Activated CD4-positive, alpha-beta memory T cell treated with anti-CD3 and anti-CD28 coated beads, Interleukin-2, amount 10 ng/mL, durations not matched to agents 7 days and 5 days (primary cell): Measurements from ENCODE around the gene ERGIC1. TPM values are rescaled to one million over a fixed set of nuclear protein-coding genes. Genes with fewer than 3 reads are reported as not detected.
A peak's percentile ranks its signal among the peaks of the same experiment; 100 is the strongest.

Experiments used
- CTCF ChIA-PET: fragments of 350-600 bp; sonication (Branson Sonifier 250); formaldehyde crosslinking; loops from one replicate; lab custom pipeline; 2021; ENCODE audit warnings: antibody characterized with exemption, inconsistent platforms; lab: Charles Lee
- POLR2A ChIA-PET: fragments of 350-600 bp; sonication (Branson Sonifier 250); formaldehyde crosslinking; loops from one replicate; lab custom pipeline; 2021; ENCODE audit warnings: antibody characterized with exemption; lab: Charles Lee
- DNase-seq: peaks from one replicate; pipeline ENCODE4 v3.0.0-alpha.2; 2020
- H3K27ac Mint-ChIP-seq: one replicate; pipeline ENCODE4 v1.8.0; 2021; ENCODE audit warnings: mild to moderate bottlenecking, mixed read lengths
- H3K27me3 Mint-ChIP-seq: one replicate; pipeline ENCODE4 v1.8.0; 2021; ENCODE audit warnings: mixed read lengths
- H3K36me3 Mint-ChIP-seq: one replicate; pipeline ENCODE4 v1.8.0; 2021; ENCODE audit warnings: low read depth, mixed read lengths
- H3K4me1 Mint-ChIP-seq: one replicate; pipeline ENCODE4 v1.8.0; 2021; ENCODE audit warnings: mixed read lengths
- H3K4me3 Mint-ChIP-seq: one replicate; pipeline ENCODE4 v1.8.0; 2021; ENCODE audit warnings: mild to moderate bottlenecking, mixed read lengths
- H3K9me3 Mint-ChIP-seq: one replicate; pipeline ENCODE4 v1.8.0; 2021; ENCODE audit warnings: mixed read lengths
- total RNA-seq, 2 experiments: library from RNA; stranded (reverse); gene quantifications; one replicate each; pipeline ENCODE4 v1.2.3, GENCODE V29; 2021

The ERGIC1 gene
- total RNA-seq, 2 experiments from 2014 or later = 36.1 to 37.2 TPM

DNA sequence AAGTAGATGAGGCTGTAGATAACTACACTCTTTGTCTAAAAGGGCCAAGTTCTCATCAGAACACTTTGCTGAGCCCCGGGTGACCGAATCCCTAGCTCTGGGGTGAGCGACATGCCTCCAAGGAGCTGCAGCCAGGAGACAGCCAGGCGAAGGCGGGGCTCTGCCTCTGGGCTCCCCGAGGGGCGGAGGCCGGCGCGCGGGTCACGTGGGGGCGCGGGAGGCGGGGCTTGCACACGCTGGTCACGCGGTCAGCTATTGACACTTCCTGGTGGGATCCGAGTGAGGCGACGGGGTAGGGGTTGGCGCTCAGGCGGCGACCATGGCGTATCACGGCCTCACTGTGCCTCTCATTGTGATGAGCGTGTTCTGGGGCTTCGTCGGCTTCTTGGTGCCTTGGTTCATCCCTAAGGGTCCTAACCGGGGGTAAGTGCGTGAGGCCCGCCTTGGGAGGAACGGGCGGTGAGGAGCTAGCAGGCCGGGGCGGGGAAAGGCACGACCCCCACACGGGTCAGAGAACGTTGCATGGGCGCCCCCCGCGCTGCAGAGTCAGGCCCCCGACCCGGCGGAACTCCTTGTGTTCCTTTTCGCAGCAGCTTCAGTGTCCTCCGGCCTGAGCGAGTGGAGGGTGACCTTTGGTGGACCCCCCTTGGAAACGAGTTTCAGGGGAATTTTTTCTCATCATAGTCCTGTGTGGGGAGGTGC is 149.6 kb downstream of the ERGIC1 start, which contains the start of gene ATP6V0E1:
ATP6V0E1 (plus strand) TSS at position 230 of the 702 bp plus-strand sequence; CDS start at position 320, 90 bp downstream.
- peaks cover 32% of the 10 kb centered on the region for H3K36me3 Mint-ChIP-seq
- DNase-seq = peak; percentile 96
- POLR2A ChIA-PET = interaction anchor here (0.6 to 4.1 kb wide), 51 partner anchors 11 to 901 kb away, joined by 3 to 66 read pairs (median 4); partner anchors contain the start of genes BNIP1, DUSP1 and RPL26L1
- CTCF ChIA-PET = interaction anchor here (0.7 to 3.6 kb wide), 32 partner anchors 11 to 532 kb away, joined by 3 to 42 read pairs (median 5); partner anchors contain the start of genes BNIP1, DUSP1 and RPL26L1
- peak within 1 kb of the TSS; percentile 96 for H3K4me3 Mint-ChIP-seq
- peak within 1 kb of the TSS; percentile 97 for H3K27ac Mint-ChIP-seq
- no peaks in the 10 kb centered on the region for H3K9me3 Mint-ChIP-seq
- no peaks in the 10 kb centered on the region for H3K27me3 Mint-ChIP-seq
- H3K4me1 Mint-ChIP-seq = peaks cover 29% of the 10 kb centered on the region

GRCh38 chr5:172984244-172984953 is 150.3 kb downstream of the ERGIC1 start:
- POLR2A ChIA-PET = interaction anchor here (0.6 to 4.1 kb wide), 44 partner anchors 11 to 901 kb away, joined by 3 to 66 read pairs (median 5); partner anchors contain the start of genes BNIP1, DUSP1 and RPL26L1
- Mint-ChIP-seq H3K36me3 (peaks cover 36% of the 10 kb centered on the region), H3K4me1 (peaks cover 33% of the 10 kb centered on the region), H3K27ac (peak overlapping the region; percentile 97), H3K4me3 (peak overlapping the region; percentile 96), H3K27me3 (no peaks in the 10 kb centered on the region), H3K9me3 (no peaks in the 10 kb centered on the region)
- CTCF ChIA-PET = interaction anchor here (0.7 to 3.6 kb wide), 30 partner anchors 10 to 533 kb away, joined by 3 to 42 read pairs (median 5); partner anchors contain the start of genes BNIP1, DUSP1 and RPL26L1
- peak; percentile 81 for DNase-seq

- Mint-ChIP-seq H3K4me3 (peak overlapping the region; percentile 71), H3K4me1 (peaks cover 33% of the 10 kb centered on the region), H3K9me3 (no peaks in the 10 kb centered on the region), H3K27ac (no peak overlapping the region), H3K36me3 (peaks cover 37% of the 10 kb centered on the region), H3K27me3 (no peaks in the 10 kb centered on the region)
- POLR2A ChIA-PET = interaction anchor here (1.7 to 4.1 kb wide), 4 partner anchors 10 to 154 kb away, joined by 7 to 66 read pairs (median 34); partner anchors contain the start of gene RPL26L1
- CTCF ChIA-PET = interaction anchor here (1.0 to 3.2 kb wide), 3 partner anchors 26 to 160 kb away, joined by 4 to 42 read pairs (median 5); partner anchors contain the start of genes BNIP1 and RPL26L1
- no peak for DNase-seq
Measured at GRCh38 chr5:172985596-172985995, 151.5 kb downstream of the ERGIC1 start.

DNA sequence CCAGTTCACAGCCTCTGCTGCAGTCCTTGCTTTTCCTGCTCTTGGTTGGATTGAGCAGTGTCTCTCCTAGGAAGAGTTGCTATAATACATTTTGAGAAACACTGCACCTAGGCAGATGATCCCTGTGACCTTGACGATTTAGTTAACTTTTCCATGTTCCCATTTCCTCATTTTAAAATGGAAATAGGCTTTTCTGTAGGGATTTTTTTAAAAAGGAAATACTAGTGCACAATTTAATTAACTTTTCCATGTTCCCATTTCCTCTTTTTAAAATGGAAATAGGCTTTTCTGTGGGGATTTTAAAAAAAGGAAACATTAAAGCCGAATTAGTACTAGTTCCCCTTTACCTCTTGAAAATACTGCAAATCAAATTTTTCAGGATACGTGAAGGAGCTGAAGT is 154.2 kb downstream of the ERGIC1 start:
- H3K27ac Mint-ChIP-seq = no peak overlapping the region
- ChIA-PET CTCF (interaction anchor here (0.7 to 0.9 kb wide), 3 partner anchors 42 to 156 kb away, joined by 3 read pairs; partner anchors contain the start of gene BNIP1), POLR2A (no interaction called here)
- no peaks in the 10 kb centered on the region for H3K9me3 Mint-ChIP-seq
- H3K36me3 Mint-ChIP-seq = peaks cover 51% of the 10 kb centered on the region
- H3K4me1 Mint-ChIP-seq = peaks cover 48% of the 10 kb centered on the region
- H3K27me3 Mint-ChIP-seq = no peaks in the 10 kb centered on the region
- no peak for DNase-seq
- H3K4me3 Mint-ChIP-seq = no peak overlapping the region

DNA sequence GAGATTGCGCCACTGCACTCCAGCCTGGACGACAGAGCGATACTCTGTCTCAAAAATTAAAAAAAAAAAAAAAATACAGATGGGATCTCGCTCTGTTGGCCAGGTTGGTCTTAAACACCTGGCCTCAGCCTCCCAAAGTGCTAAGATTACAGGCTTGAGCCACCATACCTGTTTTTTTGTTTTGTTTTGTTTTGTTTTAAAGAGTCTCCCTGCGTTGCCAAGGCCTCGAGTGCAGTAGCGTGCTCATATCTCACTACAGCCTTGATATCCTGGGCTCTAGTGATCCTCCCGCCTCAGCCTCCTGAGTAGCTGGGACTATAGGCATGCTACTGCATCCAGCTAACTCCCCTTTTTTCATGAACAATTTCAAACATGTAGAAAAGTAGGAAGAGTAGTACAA is 156.7 kb downstream of the ERGIC1 start:
- no peak overlapping the region for H3K4me3 Mint-ChIP-seq
- POLR2A ChIA-PET = no interaction called here
- DNase-seq = no peak
- peaks cover 44% of the 10 kb centered on the region for H3K4me1 Mint-ChIP-seq
- no peak overlapping the region for H3K27ac Mint-ChIP-seq
- H3K9me3 Mint-ChIP-seq = no peaks in the 10 kb centered on the region
- CTCF ChIA-PET = no interaction called here
- peaks cover 59% of the 10 kb centered on the region for H3K36me3 Mint-ChIP-seq
- H3K27me3 Mint-ChIP-seq = no peaks in the 10 kb centered on the region

DNA sequence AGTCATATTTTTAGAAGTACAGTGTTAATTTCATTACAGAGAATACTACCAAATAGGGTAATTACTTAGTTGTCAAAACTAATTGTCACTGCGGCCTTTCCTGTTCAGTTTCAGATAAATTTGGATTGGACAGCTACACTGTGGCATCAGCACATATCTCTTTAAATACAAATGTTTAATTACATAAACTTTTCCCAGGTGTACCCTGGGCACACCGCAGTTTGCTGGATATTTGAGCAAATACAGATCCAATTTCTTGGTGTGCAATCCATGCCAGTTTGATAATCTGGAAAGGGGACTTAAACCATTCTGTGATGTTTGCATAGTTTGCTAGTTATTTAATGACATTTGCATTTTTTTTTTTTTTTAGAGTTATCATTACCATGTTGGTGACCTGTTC is 160.4 kb downstream of the ERGIC1 start:
- no peak overlapping the region for H3K4me3 Mint-ChIP-seq
- no peaks in the 10 kb centered on the region for H3K9me3 Mint-ChIP-seq
- ChIA-PET CTCF (interaction anchor here (0.9 to 2.0 kb wide), 4 partner anchors 10 to 41 kb away, joined by 3 to 10 read pairs (median 4); no protein-coding TSS in a partner anchor), POLR2A (interaction anchor here (2.3 kb wide), 1 partner anchor 10 kb away, joined by 20 read pairs; the partner anchor contains the start of gene ATP6V0E1)
- H3K36me3 Mint-ChIP-seq = peaks cover 43% of the 10 kb centered on the region
- no peak overlapping the region for H3K27ac Mint-ChIP-seq
- peaks cover 24% of the 10 kb centered on the region for H3K4me1 Mint-ChIP-seq
- H3K27me3 Mint-ChIP-seq = no peaks in the 10 kb centered on the region
- no peak for DNase-seq

- Mint-ChIP-seq H3K27me3 (no peaks in the 10 kb centered on the region), H3K27ac (no peak overlapping the region), H3K9me3 (no peaks in the 10 kb centered on the region), H3K36me3 (peaks cover 27% of the 10 kb centered on the region), H3K4me1 (peaks cover 42% of the 10 kb centered on the region), H3K4me3 (no peak overlapping the region)
- DNase-seq = no peak
- ChIA-PET POLR2A (interaction anchor here (1.5 to 3.5 kb wide), 2 partner anchors 15 to 35 kb away, joined by 4 to 13 read pairs; partner anchors contain the start of gene ATP6V0E1), CTCF (no interaction called here)
Measured at GRCh38 chr5:172999372-172999973, 165.4 kb downstream of the ERGIC1 start.

DNA sequence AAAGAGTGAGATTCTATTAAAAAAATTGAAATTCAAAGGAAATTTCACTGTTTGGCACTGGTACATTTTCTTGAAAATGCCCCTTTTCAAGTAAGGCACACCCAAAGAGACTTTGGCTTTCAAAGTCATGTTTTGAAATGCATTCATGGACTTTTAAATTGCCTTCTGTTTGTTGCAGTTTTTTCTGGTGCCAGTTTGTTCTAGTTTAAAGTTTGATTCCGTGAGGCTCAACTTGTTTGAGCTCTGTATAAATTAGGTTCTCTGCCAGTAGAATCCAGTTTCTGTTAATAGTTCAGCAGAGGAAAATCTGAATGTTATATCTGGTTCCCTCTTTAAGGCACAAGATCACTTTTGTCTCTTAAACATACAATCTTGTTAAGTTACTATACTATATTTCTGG is 165.9 kb downstream of the ERGIC1 start:
- peaks cover 44% of the 10 kb centered on the region for H3K4me1 Mint-ChIP-seq
- peaks cover 25% of the 10 kb centered on the region for H3K36me3 Mint-ChIP-seq
- no peaks in the 10 kb centered on the region for H3K27me3 Mint-ChIP-seq
- ChIA-PET CTCF (no interaction called here), POLR2A (interaction anchor here (1.5 to 3.5 kb wide), 2 partner anchors 16 to 34 kb away, joined by 4 to 13 read pairs; partner anchors contain the start of gene ATP6V0E1)
- H3K4me3 Mint-ChIP-seq = no peak overlapping the region
- no peak for DNase-seq
- no peak overlapping the region for H3K27ac Mint-ChIP-seq
- no peaks in the 10 kb centered on the region for H3K9me3 Mint-ChIP-seq

DNA sequence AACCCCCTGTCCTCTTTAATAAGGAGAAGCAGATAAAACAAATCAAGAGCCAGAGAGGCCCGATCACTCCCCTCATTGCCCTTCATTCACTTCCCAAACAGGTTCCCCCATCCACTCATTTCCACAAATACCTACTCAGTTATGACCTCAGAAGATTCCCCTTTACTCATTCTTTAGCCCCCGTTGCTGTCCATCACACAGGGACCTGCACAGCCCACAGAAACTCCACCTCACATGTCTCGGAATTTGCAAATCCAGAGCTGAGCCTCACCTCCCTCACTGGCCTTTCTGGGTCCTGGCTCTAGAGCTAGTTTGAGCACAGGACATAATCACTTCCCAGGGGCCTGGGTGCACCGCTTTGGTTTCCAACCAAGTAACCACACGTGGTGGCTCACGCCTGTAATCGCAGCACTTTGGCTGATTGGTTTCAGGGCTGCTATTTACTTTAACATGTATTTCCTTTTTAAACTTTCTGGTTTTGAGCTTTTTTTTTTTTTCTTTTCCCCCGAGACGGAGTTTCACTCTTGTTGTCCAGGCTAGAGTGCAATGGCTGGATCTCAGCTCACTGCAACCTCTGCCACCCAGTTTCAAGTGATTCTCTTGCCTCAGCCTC is 167.3 kb downstream of the ERGIC1 start:
- H3K27me3 Mint-ChIP-seq = no peaks in the 10 kb centered on the region
- ChIA-PET CTCF (interaction anchor here (0.6 to 1.3 kb wide), 2 partner anchors 17 to 813 kb away, joined by 3 to 4 read pairs; partner anchors contain the start of gene STK10), POLR2A (interaction anchor here (1.0 to 3.5 kb wide), 2 partner anchors 14 to 17 kb away, joined by 3 to 13 read pairs; partner anchors contain the start of gene ATP6V0E1)
- peak overlapping the region; percentile 19 for H3K4me3 Mint-ChIP-seq
- H3K9me3 Mint-ChIP-seq = no peaks in the 10 kb centered on the region
- H3K36me3 Mint-ChIP-seq = peaks cover 15% of the 10 kb centered on the region
- peak; percentile 37 for DNase-seq
- H3K4me1 Mint-ChIP-seq = peaks cover 44% of the 10 kb centered on the region
- no peak overlapping the region for H3K27ac Mint-ChIP-seq
